Mucosa of rectum (tissue), 2 donors: ENCODE results near the gene MID2.

ENCODE experiments used
- H3K27ac ChIP-seq, 2 donors: one replicate each; pipeline ENCODE4 v1.7.0; 2013; ENCODE audit warnings: inconsistent platforms in 2 of 2, low read depth in 2 of 2, low read length in 2 of 2
- H3K27me3 ChIP-seq, 2 donors: one replicate each; pipeline ENCODE4 v1.7.0; 2013; ENCODE audit warnings: low read length in 2 of 2; ENCODE audit not compliant: control insufficient read depth in 2 of 2, insufficient read depth in 2 of 2
- H3K36me3 ChIP-seq, 2 donors: one replicate each; pipeline ENCODE4 v1.7.0; 2013; ENCODE audit warnings: low read length in 2 of 2; ENCODE audit not compliant: control insufficient read depth in 2 of 2, insufficient read depth in 2 of 2
- H3K4me1 ChIP-seq, 2 donors: one replicate each; pipeline ENCODE4 v1.7.0; 2013; ENCODE audit warnings: low read length in 2 of 2, mild to moderate bottlenecking in 1 of 2; ENCODE audit not compliant: control insufficient read depth in 2 of 2, insufficient read depth in 2 of 2
- H3K4me3 ChIP-seq, 2 donors: one replicate each; pipeline ENCODE4 v1.7.0; 2013; ENCODE audit warnings: low read length in 2 of 2
- H3K9ac ChIP-seq, 2 donors: one replicate each; pipeline ENCODE4 v1.7.0; 2013; ENCODE audit warnings: low read length in 2 of 2, low read depth in 1 of 2, mild to moderate bottlenecking in 1 of 2
- H3K9me3 ChIP-seq, 2 donors: one replicate each; pipeline ENCODE4 v1.7.0; 2013; ENCODE audit warnings: low read length in 2 of 2; ENCODE audit not compliant: control insufficient read depth in 2 of 2
- donor health status: healthy.
- donor health status: Normal muscosa, but diverticular disease.

The MID2 gene

GRCh38 chrX:107857837-107858236, 32.2 kb downstream of the MID2 start:
- no peak overlapping the region for H3K4me3 ChIP-seq
- H3K27me3 ChIP-seq = peaks cover 0 to 2% of the 10 kb centered on the region in 2 donors

GRCh38 chrX:107861056-107861455, 35.4 kb downstream of the MID2 start:
- no peaks in the 10 kb centered on the region for H3K9me3 ChIP-seq
- no peak overlapping the region for H3K4me3 ChIP-seq
- peaks cover 2 to 4% of the 10 kb centered on the region in 2 donors for H3K27me3 ChIP-seq

More at GRCh38 chrX:107857837-107858236, 32.2 kb downstream of the MID2 start:
- no peaks in the 10 kb centered on the region for H3K36me3 ChIP-seq
- H3K27ac ChIP-seq = no peak overlapping the region
- no peaks in the 10 kb centered on the region for H3K9me3 ChIP-seq
- no peak overlapping the region for H3K9ac ChIP-seq
- no peaks in the 10 kb centered on the region for H3K4me1 ChIP-seq

GRCh38 chrX:107871136-107871535, 45.5 kb downstream of the MID2 start:
- H3K4me1 ChIP-seq = no peaks in the 10 kb centered on the region
- no peaks in the 10 kb centered on the region for H3K9me3 ChIP-seq
- no peaks in the 10 kb centered on the region for H3K36me3 ChIP-seq
- no peak overlapping the region for H3K4me3 ChIP-seq
- H3K27ac ChIP-seq = no peak overlapping the region
- H3K9ac ChIP-seq = no peak overlapping the region
- H3K27me3 ChIP-seq = peaks cover 0 to 10% of the 10 kb centered on the region in 2 donors

More at GRCh38 chrX:107861056-107861455, 35.4 kb downstream of the MID2 start:
- no peaks in the 10 kb centered on the region for H3K4me1 ChIP-seq
- H3K36me3 ChIP-seq = no peaks in the 10 kb centered on the region
- no peak overlapping the region for H3K9ac ChIP-seq
- H3K27ac ChIP-seq = no peak overlapping the region

GRCh38 chrX:107878106-107878505, 52.4 kb downstream of the MID2 start:
- no peak overlapping the region for H3K27ac ChIP-seq
- H3K36me3 ChIP-seq = no peaks in the 10 kb centered on the region
- H3K27me3 ChIP-seq = peaks cover 0 to 6% of the 10 kb centered on the region in 2 donors
- H3K4me1 ChIP-seq = no peaks in the 10 kb centered on the region
- H3K9ac ChIP-seq = no peak overlapping the region
- no peak overlapping the region for H3K4me3 ChIP-seq
- no peaks in the 10 kb centered on the region for H3K9me3 ChIP-seq

- peaks cover 0 to 3% of the 10 kb centered on the region in 2 donors for H3K27me3 ChIP-seq
- H3K4me3 ChIP-seq = no peak overlapping the region
- no peaks in the 10 kb centered on the region for H3K9me3 ChIP-seq
- no peak overlapping the region for H3K9ac ChIP-seq
- no peaks in the 10 kb centered on the region for H3K4me1 ChIP-seq
- H3K27ac ChIP-seq = no peak overlapping the region
- H3K36me3 ChIP-seq = no peaks in the 10 kb centered on the region
Observed at GRCh38 chrX:107880054-107880610, 54.5 kb downstream of the MID2 start.

DNA sequence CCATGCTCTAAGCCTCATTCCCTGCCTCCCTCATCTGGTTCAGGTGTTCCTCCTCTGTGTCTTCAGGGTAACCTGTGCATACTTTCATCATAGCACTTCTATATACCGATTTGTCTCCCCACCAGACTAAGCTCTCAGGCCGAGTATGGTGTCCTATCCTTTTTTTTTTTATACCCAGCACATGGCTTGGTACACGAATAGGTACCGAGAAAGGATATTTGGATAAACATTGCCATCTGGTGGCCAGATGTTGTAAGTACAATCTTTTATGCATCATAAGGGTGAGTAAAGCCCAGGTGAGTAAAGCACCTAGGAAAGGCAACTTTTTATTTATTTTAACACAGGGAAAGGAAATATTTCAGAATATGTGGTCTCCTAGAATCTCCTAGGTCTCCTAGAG, 68.4 kb downstream of the MID2 start:
- H3K36me3 ChIP-seq = no peaks in the 10 kb centered on the region
- no peak overlapping the region for H3K4me3 ChIP-seq
- H3K9me3 ChIP-seq = peaks cover 0 to 4% of the 10 kb centered on the region in 2 donors
- H3K27ac ChIP-seq = no peak overlapping the region
- no peak overlapping the region for H3K9ac ChIP-seq
- no peaks in the 10 kb centered on the region for H3K4me1 ChIP-seq
- no peaks in the 10 kb centered on the region for H3K27me3 ChIP-seq

DNA sequence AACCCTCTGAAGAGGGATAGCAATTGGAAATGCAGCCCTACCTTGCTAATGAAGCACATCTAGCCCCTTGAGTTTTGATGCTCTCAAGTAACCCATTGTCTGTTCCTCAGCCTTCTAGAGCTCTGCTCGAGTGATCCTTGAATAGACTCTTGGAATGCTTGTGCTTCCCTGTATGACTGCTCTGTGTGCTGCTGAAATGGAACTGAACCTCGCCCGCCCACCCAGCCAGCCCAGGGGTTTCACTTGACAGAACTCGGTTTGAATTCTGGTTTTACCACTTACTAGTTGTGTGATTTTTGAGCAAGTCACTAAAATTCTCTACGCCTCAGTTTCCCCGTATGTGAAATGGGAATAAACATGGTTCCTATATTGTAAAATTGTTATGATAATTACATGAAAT, 77.1 kb downstream of the MID2 start:
- Histone ChIP-seq H3K4me1 (no peaks in the 10 kb centered on the region), H3K27ac (no peak overlapping the region), H3K9me3 (no peaks in the 10 kb centered on the region), H3K9ac (no peak overlapping the region), H3K27me3 (peaks cover 0 to 14% of the 10 kb centered on the region in 2 donors), H3K36me3 (no peaks in the 10 kb centered on the region), H3K4me3 (no peak overlapping the region)

DNA sequence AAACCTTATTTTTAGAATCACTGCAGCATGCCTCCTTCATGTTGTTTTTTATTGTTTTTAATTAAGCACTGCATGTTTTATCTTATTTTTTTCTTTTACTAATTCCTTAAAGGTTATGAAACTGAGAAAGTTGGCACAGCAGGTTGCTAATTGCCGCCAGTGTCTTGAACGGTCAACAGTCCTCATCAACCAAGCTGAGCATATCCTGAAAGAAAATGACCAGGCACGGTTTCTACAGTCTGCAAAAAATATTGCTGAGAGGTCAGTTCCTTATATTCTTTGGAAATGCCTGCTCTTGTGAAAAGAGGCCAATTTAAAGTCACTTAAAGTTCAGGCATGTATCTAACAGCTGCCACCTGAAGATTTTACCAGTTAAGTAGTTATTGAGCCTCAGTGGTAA, 79.7 kb downstream of the MID2 start:
- no peaks in the 10 kb centered on the region for H3K4me1 ChIP-seq
- no peaks in the 10 kb centered on the region for H3K9me3 ChIP-seq
- H3K4me3 ChIP-seq = no peak overlapping the region
- no peaks in the 10 kb centered on the region for H3K36me3 ChIP-seq
- H3K27ac ChIP-seq = no peak overlapping the region
- H3K9ac ChIP-seq = no peak overlapping the region
- H3K27me3 ChIP-seq = peaks cover 0 to 14% of the 10 kb centered on the region in 2 donors

- H3K27me3 ChIP-seq = no peaks in the 10 kb centered on the region
- H3K4me1 ChIP-seq = no peaks in the 10 kb centered on the region
Observed at GRCh38 chrX:107924136-107924746, 98.6 kb downstream of the MID2 start.

GRCh38 chrX:107934262-107934661, 108.6 kb downstream of the MID2 start:
- Histone ChIP-seq H3K9ac (no peak overlapping the region), H3K4me1 (no peaks in the 10 kb centered on the region), H3K9me3 (no peaks in the 10 kb centered on the region), H3K4me3 (no peak overlapping the region), H3K36me3 (no peaks in the 10 kb centered on the region), H3K27ac (no peak overlapping the region), H3K27me3 (no peaks in the 10 kb centered on the region)

More at GRCh38 chrX:107924136-107924746, 98.6 kb downstream of the MID2 start:
- no peak overlapping the region for H3K9ac ChIP-seq
- no peaks in the 10 kb centered on the region for H3K9me3 ChIP-seq
- no peaks in the 10 kb centered on the region for H3K36me3 ChIP-seq
- no peak overlapping the region for H3K27ac ChIP-seq
- H3K4me3 ChIP-seq = no peak overlapping the region
